Cerebellar cortex (tissue), 1 donor: Measurements from ENCODE around the gene BTBD16.

Experiments
- DNase-seq: peaks from one replicate; pipeline ENCODE4 v3.0.0-alpha.2; 2015; ENCODE audit warnings: low spot score

Gene BTBD16

DNA sequence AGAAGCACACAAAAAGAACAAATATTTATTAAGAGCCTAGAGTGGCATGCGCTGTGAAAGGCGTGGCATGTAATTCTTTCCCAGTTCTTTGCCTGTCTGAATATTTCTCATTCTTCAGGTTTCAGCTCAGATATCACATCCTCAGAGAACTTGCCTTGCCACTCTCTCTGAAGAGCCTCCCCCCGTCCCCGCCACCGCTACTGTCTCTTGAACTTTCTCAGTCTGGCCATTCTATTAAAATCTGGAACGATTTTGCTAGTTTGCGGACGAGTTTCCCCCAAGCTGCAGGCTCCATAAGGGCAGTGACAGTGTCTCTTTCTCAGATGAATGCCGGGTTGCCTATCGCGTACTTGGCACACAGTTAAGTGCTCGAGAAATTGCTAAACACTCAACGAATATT lies 102.6 kb downstream of the BTBD16 start:
- no peak for DNase-seq

DNA sequence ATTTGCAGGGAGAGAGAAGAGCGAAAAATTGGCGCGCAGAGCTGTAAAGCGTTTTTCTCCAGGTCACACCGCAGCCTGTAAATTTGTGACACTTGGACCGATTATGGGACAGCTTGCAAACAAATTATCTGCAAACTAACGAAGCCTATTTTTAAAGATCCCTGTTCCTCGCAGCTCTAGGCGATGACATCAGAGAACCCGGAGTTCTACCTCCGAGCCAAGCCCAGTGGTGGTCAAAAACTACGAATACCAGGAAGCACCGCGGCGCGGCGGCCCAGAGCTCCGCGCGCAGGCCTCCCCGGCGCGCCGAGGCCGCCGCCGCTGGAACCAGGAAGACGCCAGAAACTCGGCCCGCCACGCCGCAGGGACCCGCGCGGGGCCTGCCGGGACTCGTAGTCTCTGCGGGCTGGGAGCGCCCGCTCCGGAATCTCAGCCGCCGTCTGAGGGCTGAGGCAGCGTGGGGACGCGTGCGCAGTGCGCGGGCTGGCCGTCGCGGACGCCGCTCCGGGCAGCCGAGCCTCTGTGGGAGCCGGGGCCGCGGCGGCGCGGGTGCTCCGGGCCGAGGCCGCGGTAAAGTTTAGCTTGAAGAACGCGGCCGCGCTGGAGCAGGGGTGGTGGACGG lies 103.3 kb downstream of the BTBD16 start, which contains the start of gene PLEKHA1:
PLEKHA1 (plus strand) TSS at position 472 of the 622 bp plus-strand sequence. CDS start 18,493 bp downstream, outside the sequence.
- peak; percentile 94 for DNase-seq

DNA sequence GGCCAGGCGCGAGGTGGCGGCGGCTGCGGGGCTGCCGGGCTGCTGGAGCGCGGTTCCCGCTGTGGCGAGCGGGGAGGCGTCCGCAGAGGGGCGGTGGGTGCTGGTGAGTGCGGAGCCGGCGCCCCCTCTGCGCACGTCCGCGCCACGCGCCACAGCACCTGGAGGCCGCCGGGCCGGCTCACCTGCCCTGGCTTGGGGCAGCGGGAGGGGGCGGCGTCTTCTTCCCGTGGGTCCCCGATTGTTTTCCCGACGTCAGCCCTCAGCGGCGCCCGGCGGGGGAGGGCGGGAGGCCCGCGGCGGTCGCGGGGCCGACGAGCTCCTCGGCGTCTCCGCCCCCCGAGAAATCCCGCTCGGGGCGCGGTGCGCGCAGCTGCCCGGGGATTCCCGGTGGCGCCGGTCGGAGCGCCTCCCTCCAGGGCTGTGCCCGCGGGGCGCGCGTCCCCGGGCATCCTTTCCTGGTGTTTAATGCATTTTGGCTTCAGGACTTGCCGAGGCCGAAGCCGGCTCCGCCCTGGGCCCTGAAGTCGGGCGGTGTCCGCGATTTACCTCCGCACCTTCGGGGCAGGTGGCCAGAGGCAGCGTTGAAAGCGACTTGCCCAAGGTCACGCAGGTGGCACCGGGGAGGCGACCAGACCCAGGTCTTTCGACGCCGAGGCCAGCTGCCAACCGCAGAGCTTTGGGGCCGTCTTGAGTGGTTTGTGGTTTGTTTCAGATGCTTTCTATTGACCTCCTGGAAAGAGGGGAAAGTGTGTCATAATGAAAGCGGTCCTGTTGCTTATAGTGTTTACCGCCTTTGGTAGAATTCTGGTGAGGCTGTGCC lies 104.0 kb downstream of the BTBD16 start:
- peak; percentile 28 for DNase-seq

DNA sequence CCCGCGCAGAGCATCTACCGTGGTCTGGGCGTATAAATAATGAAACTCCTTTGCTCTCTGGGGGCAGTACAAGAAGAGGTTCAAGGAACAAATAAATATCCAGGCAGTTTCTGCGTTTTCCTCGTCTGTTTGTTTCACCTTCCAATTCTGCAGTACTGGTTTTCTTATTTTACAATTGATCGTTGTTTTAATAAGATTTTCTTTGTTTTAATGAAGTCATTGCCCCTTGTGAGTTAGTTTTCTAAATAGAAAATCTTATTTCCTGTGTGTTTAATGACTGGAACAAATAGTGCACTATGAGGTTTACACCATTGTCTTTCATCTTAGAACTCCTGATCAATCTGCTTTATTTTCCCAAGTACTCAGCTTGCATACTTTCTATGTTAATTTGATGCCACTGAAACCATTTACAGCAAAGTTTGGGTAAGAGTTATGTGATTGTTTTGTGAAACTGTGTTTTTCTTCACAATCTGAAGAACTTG lies 104.6 kb downstream of the BTBD16 start:
- peak; percentile 6 for DNase-seq

DNA sequence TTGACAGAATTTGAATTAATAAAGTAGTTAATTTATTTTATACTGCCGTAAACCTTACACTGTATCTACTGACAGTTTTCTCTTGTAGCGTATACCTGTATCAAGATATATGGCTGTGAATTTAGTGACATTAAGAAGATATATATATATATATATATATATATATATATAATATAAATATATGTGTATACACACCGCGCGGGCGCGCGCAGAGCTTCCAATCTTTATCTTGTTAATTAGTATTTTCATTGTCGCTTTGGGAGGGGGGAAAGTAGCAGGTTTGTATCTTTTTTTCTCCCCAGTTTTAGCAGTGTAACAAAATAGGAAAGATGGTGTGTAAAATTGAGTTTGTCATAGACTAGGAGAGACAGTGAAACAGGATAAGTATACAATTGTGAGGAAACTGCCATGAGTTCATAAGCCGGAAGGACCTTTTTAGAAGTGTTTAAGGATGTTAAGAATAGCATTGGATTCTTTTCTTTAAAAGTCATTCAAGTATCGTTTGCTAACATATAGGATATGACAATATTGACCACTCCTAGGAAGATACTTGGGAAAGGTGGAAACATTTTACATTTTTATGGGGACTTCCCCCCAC lies 105.4 kb downstream of the BTBD16 start:
- DNase-seq = no peak

DNA sequence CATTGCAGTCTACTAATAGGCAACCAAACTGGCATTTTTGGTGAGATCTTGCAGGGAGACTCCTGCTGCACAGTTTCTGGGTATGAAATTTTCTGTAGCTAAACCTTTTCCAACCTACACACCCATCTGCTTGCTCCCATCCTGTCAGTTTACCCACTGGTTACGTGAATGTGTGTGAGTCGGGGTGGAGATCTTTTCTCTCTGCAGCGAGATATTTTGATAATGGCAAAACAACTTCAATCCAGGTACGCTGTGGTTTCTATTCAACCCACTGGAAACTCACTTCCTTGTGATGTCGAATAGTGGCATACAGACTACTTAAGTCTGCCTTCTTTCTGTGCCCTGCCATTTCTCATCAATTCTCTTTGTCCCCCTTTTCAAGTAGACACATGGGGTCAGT lies 107.9 kb downstream of the BTBD16 start:
- DNase-seq = no peak

DNA sequence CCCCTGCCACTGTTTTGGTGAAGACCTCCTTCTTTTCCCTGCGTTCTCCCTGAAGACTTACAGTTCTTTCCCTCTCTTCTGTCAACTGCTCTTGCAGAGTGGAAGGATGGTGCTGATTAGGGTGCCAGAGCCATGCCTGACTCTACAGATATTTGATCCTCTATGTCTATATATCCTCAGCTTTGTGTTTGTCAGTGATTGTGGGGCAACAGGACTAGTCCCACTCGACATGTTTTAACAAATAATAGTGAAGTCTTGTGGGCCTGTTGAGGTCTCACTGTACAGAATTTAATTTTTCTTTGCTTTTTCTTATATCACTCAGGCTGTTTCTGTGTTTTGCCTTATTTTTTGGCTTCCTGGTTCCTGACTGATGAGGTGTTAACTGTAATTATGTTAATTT lies 108.4 kb downstream of the BTBD16 start:
- no peak for DNase-seq

DNA sequence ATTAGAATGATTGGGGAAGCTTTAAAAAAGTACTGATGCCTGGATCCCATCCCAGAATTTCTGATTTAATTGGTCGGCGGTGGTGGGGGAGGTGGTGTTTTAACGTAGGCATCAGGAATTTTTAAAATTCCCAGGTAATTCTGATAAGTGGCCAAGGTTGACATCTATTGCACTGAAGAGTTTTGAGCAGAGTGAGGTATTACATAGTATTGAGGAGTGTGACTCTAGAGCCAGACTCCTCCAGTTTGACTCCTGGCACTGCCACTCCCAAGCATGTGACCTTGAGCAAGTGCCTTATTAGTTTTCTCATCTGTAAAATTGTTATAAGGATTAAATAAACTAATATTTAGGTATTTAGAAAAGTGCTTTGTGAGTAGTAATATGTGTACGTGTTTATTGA lies 109.6 kb downstream of the BTBD16 start:
- DNase-seq = no peak

DNA sequence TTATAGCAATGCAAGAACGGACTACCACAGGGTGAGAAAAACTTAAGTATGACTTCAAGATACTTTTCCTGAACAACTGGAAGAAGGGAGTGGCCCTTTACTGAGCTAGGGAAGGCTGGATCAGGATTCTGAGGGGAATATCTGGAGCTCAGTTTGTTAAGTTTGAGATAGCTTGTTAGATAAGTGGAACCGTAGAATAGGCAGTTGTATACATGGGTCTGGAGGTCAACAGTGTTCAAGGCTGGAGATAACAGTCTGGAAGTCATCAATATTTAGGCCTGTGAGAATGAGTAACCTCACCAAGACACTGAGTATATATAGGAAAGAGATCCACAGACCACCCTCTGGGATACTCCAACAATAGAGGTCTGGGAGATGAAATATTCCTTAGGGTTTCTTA lies 110.6 kb downstream of the BTBD16 start:
- DNase-seq = no peak

DNA sequence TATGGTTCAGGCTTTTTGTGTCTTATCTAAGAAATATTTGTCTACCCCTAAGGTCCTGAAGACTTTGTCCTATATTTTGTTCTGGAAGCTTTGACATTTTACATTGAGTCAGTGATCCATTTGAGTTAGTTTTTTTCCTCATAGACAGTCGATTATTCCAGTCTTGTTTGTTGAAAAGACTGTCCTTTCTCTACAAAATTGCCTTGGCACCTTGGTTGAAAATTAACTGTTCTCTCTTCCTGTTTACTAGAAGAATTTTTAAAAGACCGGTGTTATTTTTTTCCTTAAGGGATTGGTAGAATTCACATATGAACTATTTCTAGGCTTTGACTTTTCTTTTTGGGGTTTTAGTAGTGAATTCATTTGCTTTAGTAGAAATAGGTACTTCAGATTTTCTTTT lies 115.4 kb downstream of the BTBD16 start:
- no peak for DNase-seq

DNA sequence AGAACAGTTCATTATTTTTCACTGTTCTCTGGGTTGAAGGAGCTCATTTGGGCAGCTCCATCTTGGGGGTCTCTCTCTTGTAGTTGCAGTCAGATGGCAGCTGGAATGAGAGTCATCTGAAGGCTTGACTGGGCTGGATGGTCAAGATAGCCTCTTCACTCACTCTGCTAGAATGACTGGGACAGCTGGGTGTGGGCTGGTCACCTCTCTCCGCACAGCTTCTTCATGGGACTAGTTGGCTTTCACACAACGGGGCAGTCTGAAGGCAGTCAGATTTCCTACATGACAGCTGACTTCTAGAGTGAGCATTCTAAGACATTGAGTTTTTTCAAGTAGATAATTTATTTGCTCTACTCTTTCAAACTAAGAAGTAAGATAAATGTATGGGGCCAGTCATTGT lies 116.5 kb downstream of the BTBD16 start:
- DNase-seq = no peak
